ENCODE measurements around the gene EBP. TPM values are rescaled to one million over a fixed set of nuclear protein-coding genes. Genes with fewer than 3 reads are reported as not detected.

EBP gene
- total RNA-seq: 100 to 1,000 TPM; 225 to 271 TPM

DNA sequence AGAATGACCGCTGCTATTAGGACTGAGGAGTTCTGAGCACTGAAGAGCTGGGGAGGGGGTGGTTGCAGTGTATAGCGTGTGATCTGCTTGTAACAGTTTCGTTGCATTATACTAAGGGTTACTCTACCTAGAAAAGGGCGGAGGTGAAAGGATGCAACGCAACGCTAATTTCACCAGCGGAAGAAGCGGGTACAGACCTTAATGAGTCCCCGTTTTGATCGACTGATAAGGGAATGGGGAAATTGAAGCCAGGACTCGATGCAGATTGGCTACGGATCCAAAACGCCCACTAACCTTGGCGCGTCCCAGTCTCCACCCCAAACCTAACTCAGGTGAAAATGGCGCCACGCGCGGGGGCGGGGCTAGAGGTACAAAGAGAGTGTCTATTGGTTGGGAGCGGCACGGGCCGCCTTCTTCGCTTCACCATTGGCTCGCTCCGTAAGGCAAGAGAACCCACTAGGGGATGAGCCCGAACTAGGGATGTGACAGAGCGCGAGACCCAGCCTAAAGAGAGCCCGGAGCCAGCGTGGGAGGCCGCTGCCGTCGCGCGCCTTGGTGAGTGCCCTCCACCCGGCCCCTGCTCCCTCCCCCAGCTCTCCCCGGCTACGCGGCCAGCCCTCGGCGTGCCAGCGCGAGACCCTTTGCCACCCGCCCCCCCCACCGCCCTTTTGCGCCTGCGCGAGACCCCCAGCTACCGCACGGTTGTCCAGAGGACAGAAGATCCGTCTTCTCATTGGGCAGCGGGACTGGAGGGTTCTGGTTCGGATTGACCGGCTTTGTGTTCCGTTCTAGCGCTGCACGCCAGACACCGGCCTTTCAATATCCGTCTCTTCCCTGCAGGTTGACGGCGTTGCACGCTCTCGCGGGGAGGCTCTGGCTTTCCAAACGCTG, at the start of gene EBP:
EBP (plus strand) TSS at position 456 of the 891 bp plus-strand sequence. CDS start 1,964 bp downstream, outside the sequence.
- Histone ChIP-seq H3K9me3 (no peaks in the 10 kb centered on the region), H3K9ac (ENCODE audit: low read depth in 2 of 2, low read length in 2 of 2) (peak within 1 kb of the TSS; percentile 50 to 77), H3K27me3 (no peaks in the 10 kb centered on the region), H3K4me3 (peak within 1 kb of the TSS; percentile 49), H3K27ac (peak within 1 kb of the TSS; percentile 41), H3K36me3 (no peaks in the 10 kb centered on the region), H3K4me1 (no peaks in the 10 kb centered on the region)
- intact Hi-C loops (cut with DNase I): no loop called here
- peak; percentile 95 for DNase-seq
- TF ChIP-seq, protein P1, sequence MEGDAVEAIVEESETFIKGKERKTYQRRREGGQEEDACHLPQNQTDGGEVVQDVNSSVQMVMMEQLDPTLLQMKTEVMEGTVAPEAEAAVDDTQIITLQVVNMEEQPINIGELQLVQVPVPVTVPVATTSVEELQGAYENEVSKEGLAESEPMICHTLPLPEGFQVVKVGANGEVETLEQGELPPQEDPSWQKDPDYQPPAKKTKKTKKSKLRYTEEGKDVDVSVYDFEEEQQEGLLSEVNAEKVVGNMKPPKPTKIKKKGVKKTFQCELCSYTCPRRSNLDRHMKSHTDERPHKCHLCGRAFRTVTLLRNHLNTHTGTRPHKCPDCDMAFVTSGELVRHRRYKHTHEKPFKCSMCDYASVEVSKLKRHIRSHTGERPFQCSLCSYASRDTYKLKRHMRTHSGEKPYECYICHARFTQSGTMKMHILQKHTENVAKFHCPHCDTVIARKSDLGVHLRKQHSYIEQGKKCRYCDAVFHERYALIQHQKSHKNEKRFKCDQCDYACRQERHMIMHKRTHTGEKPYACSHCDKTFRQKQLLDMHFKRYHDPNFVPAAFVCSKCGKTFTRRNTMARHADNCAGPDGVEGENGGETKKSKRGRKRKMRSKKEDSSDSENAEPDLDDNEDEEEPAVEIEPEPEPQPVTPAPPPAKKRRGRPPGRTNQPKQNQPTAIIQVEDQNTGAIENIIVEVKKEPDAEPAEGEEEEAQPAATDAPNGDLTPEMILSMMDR (IDR thresholded peaks at IDR 0.05): no peak

DNA sequence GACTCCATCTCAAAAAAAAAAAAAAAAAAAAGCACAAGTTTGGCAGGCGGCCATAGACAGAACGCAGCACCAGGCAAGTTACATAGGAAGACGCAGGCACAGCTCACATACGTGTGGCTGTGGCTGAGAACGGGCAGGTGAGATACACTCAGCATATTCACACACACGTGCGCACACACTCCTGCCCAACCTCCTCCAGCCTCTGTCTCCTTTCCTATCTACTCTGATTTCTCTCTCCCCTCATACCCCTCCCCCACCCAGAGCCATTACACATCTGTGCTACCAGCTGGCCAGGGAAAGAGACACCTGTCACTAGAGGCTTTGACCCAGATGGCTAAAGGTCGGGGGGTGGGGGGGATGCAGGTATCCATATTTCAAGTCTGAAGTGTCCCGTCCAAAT, 49.4 kb upstream of the EBP start:
- intact Hi-C loops (cut with DNase I): no loop called here
- Histone ChIP-seq H3K36me3 (no peaks in the 10 kb centered on the region), H3K4me3 (no peak overlapping the region), H3K4me1 (no peaks in the 10 kb centered on the region), H3K9ac (ENCODE audit: low read depth in 2 of 2, low read length in 2 of 2) (no peak overlapping the region), H3K27ac (no peak overlapping the region), H3K27me3 (no peaks in the 10 kb centered on the region), H3K9me3 (no peaks in the 10 kb centered on the region)
- TF ChIP-seq, protein P1 (IDR thresholded peaks at IDR 0.05): no peak
- no peak for DNase-seq

DNA sequence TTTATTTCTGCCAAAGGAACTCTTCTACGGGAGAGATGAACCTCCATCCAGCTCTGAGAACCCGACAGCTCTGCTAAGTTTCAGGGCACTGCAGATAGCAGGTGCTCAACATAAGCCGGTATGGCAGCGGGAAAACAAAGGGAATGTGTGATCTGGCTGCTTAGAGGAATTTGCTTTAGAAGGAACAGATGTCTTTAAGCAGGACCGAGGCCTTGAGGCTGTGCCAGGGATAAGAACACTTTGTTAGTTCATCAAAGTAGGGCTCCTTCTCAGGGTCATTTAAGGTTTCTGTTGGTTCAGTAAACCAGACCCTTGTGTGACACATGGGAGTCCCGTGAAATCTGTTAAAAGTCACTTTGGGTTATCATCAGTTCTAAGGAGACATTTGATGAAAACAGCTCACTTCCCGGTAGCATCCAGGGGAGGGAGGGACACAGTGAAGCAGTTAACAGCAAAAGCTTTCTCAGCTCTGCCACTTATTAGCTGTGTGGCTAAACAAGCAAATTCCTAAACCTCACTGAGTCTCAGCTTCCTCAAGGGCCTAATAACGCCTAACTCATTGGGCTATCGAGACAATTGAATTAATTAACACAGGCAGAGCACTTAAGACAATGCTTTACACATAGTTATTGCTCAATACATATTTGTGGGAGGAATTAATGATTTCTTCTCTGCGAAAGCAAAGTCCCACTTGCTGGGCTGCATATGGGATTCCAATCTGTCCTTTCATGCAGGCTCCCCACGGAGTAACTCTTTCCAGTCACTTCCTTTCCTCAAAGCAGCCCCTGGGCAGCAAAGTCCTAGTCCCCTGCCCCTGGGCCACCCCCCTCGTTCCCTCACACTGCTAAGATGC, 48.5 kb upstream of the EBP start:
- Histone ChIP-seq H3K4me1 (no peaks in the 10 kb centered on the region), H3K9me3 (no peaks in the 10 kb centered on the region), H3K27me3 (no peaks in the 10 kb centered on the region), H3K36me3 (no peaks in the 10 kb centered on the region), H3K27ac (no peak overlapping the region), H3K4me3 (no peak overlapping the region), H3K9ac (ENCODE audit: low read depth in 2 of 2, low read length in 2 of 2) (no peak overlapping the region)
- TF ChIP-seq, protein P1 (IDR thresholded peaks at IDR 0.05): no peak
- intact Hi-C loops (cut with DNase I): no loop called here
- no peak for DNase-seq

DNA sequence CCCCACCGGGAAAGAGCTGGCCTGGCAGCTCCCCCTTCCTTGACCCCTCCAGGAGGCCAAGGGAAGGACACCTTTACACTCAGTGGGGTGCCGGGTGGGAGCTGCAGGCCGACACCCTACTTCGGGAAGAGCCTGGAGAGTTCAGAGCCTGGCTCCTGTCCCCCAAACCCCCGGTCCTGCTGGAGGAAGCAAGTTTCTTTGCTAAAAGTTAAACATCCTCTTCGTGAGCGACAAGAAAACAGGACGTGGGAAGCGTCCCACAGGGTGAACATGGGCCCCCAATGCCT, 48.0 kb upstream of the EBP start:
- no peaks in the 10 kb centered on the region for H3K4me1 ChIP-seq
- TF ChIP-seq, protein P1 (IDR thresholded peaks at IDR 0.05): no peak
- H3K27me3 ChIP-seq: no peaks in the 10 kb centered on the region
- intact Hi-C loops (cut with DNase I): no loop called here
- no peak overlapping the region for H3K9ac ChIP-seq (ENCODE audit: low read depth in 2 of 2, low read length in 2 of 2)
- no peaks in the 10 kb centered on the region for H3K9me3 ChIP-seq
- H3K36me3 ChIP-seq: no peaks in the 10 kb centered on the region
- H3K4me3 ChIP-seq: no peak overlapping the region
- DNase-seq: no peak
- no peak overlapping the region for H3K27ac ChIP-seq

DNA sequence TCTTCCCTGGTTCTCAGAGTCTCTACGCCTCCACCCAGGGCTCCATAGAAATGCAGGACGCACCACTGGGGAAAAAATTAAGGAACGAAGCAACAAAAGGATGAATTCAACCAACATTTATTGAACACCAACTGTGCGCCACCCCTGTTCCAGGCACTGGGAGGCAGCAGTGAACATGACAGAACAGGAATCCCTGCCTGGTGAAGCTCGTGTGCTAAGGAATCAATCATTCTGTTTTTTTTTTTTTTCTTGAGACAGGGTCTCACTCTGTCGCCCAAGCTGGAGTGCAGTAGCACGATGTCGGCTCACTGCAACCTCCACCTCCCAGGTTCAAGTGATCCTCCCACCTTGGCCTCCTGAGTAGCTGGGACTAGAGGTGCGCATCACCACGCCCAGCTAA, 47.5 kb upstream of the EBP start:
- TF ChIP-seq, protein P1 (IDR thresholded peaks at IDR 0.05): no peak
- DNase-seq: no peak
- no peaks in the 10 kb centered on the region for H3K27me3 ChIP-seq
- no peaks in the 10 kb centered on the region for H3K36me3 ChIP-seq
- intact Hi-C loops (cut with DNase I): no loop called here
- no peaks in the 10 kb centered on the region for H3K9me3 ChIP-seq
- H3K4me3 ChIP-seq: no peak overlapping the region
- H3K4me1 ChIP-seq: no peaks in the 10 kb centered on the region
- H3K27ac ChIP-seq: no peak overlapping the region
- no peak overlapping the region for H3K9ac ChIP-seq (ENCODE audit: low read depth in 2 of 2, low read length in 2 of 2)
